Astrocyte (in vitro differentiated cells and primary cell): ENCODE measurements around the gene ANKRD49. TPM values are rescaled to one million over a fixed set of nuclear protein-coding genes. Genes with fewer than 3 reads are reported as not detected.

Source experiments
- DNase-seq: peaks from one replicate; pipeline ENCODE4 v3.0.0-alpha.2; 2010; ENCODE audit warnings: low read depth
- FAIRE-seq: peaks from 2 replicates; lab custom pipeline; 2011; peaks lifted over from hg19 to GRCh38; lab: Jason Lieb, UNC
- H2AFZ ChIP-seq: 2 replicates; pipeline ENCODE4 v1.6.0; 2012; ENCODE audit warnings: low read depth, low read length, inconsistent platforms
- H3K27ac ChIP-seq: 2 replicates; pipeline ENCODE4 v1.5.1; 2011; ENCODE audit warnings: low read depth, low read length, inconsistent platforms
- H3K27me3 ChIP-seq: 2 replicates; pipeline ENCODE4 v1.6.0; 2011; ENCODE audit warnings: low read length, inconsistent platforms; ENCODE audit not compliant: insufficient read depth
- H3K36me3 ChIP-seq: 2 replicates; pipeline ENCODE4 v1.5.1; 2011; ENCODE audit warnings: low read length, inconsistent platforms; ENCODE audit not compliant: insufficient read depth
- H3K4me1 ChIP-seq: 2 replicates; pipeline ENCODE4 v1.5.1; 2011; ENCODE audit warnings: low read length, inconsistent platforms; ENCODE audit not compliant: insufficient read depth
- H3K4me2 ChIP-seq: 2 replicates; pipeline ENCODE4 v1.6.0; 2012; ENCODE audit warnings: low read length, inconsistent platforms
- H3K4me3 ChIP-seq: 2 replicates; pipeline ENCODE4 v1.5.1; 2011; ENCODE audit warnings: low read depth, mild to moderate bottlenecking, low read length, inconsistent platforms; ENCODE audit not compliant: insufficient read depth
- H3K79me2 ChIP-seq: 2 replicates; pipeline ENCODE4 v1.6.0; 2012; ENCODE audit warnings: mild to moderate bottlenecking, low read length, inconsistent platforms; ENCODE audit not compliant: insufficient read depth
- H3K9ac ChIP-seq: 2 replicates; pipeline ENCODE4 v1.6.0; 2012; ENCODE audit warnings: mild to moderate bottlenecking, low read length, inconsistent platforms
- H3K9me3 ChIP-seq: 2 replicates; pipeline ENCODE4 v1.5.1; 2012; ENCODE audit warnings: low read depth, mild to moderate bottlenecking, low read length, inconsistent platforms; ENCODE audit not compliant: insufficient read depth
- H4K20me1 ChIP-seq: 2 replicates; pipeline ENCODE4 v1.6.0; 2012; ENCODE audit warnings: low read length, inconsistent platforms; ENCODE audit not compliant: insufficient read depth
- H3K27ac Mint-ChIP-seq: one replicate; pipeline ENCODE4 v1.8.0; 2021; ENCODE audit warnings: mild to moderate bottlenecking, mixed read lengths; ENCODE audit not compliant: unreplicated experiment
- H3K27me3 Mint-ChIP-seq: one replicate; pipeline ENCODE4 v1.8.0; 2021; ENCODE audit warnings: low read depth, mixed read lengths; ENCODE audit not compliant: unreplicated experiment
- H3K36me3 Mint-ChIP-seq: one replicate; pipeline ENCODE4 v1.8.0; 2021; ENCODE audit warnings: low read depth, mixed read lengths; ENCODE audit not compliant: unreplicated experiment
- H3K4me1 Mint-ChIP-seq: one replicate; pipeline ENCODE4 v1.8.0; 2021; ENCODE audit warnings: low read depth, mixed read lengths; ENCODE audit not compliant: unreplicated experiment
- H3K4me3 Mint-ChIP-seq: one replicate; pipeline ENCODE4 v1.8.0; 2021; ENCODE audit warnings: mild to moderate bottlenecking, moderate library complexity, mixed read lengths; ENCODE audit not compliant: unreplicated experiment
- H3K9me3 Mint-ChIP-seq: one replicate; pipeline ENCODE4 v1.8.0; 2021; ENCODE audit warnings: mild to moderate bottlenecking, mixed read lengths; ENCODE audit not compliant: unreplicated experiment
- EZH2 ChIP-seq: IDR thresholded peaks from 2 replicates; pipeline ENCODE4 v1.6.1; 2012; ENCODE audit warnings: mild to moderate bottlenecking, low read length, inconsistent platforms; ENCODE audit not compliant: insufficient read depth
- microRNA-seq: library from miRNA; unstranded; fragments of <30 nt; microRNA quantifications from one replicate; pipeline ENCODE4 v1.2.0, GENCODE V29; 2020
- total RNA-seq: library from RNA; stranded (reverse); gene quantifications from 2 replicates; pipeline ENCODE4 v1.2.1, GENCODE V29; 2021
- TF ChIP-seq, protein P1 (sequence below): IDR thresholded peaks from 2 replicates; pipeline ENCODE4 v1.5.1; 2011; ENCODE audit warnings: low read depth, mild to moderate bottlenecking, inconsistent platforms, low read length, moderate library complexity; ENCODE audit not compliant: insufficient read depth

The ANKRD49 gene
- total RNA-seq, 1 donor from 2014 or later, result 10.3 TPM

DNA sequence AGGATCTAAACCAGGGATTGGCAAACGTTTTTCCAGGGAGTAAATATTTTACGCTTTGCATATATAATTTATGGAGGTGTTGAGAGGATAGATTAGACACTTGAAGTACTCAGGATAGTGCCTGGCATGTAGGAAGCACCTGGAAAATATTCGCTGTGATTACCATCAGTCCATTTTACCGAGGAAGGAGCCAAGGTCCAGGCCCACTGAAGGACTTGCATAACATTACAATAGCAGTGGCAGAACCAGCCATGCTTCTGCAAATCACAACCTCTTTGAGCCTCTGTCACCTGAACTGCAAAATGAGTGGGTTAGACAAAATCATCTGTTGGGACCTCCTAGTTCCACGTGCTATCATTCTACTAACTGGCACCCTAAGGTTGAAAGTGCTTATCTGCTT, 55.4 kb downstream of the ANKRD49 start:
- H3K4me2 ChIP-seq, result no peak overlapping the region
- peaks cover 21% of the 10 kb centered on the region for H3K4me1 ChIP-seq
- H3K27me3 Mint-ChIP-seq, result no peaks in the 10 kb centered on the region
- H3K9me3 Mint-ChIP-seq, result peaks cover 2% of the 10 kb centered on the region
- H3K9ac ChIP-seq, result no peak overlapping the region
- DNase-seq (no peak), FAIRE-seq (no peak)
- peaks cover 3% of the 10 kb centered on the region for H3K36me3 Mint-ChIP-seq
- H3K36me3 ChIP-seq, result no peaks in the 10 kb centered on the region
- TF ChIP-seq, protein P1, sequence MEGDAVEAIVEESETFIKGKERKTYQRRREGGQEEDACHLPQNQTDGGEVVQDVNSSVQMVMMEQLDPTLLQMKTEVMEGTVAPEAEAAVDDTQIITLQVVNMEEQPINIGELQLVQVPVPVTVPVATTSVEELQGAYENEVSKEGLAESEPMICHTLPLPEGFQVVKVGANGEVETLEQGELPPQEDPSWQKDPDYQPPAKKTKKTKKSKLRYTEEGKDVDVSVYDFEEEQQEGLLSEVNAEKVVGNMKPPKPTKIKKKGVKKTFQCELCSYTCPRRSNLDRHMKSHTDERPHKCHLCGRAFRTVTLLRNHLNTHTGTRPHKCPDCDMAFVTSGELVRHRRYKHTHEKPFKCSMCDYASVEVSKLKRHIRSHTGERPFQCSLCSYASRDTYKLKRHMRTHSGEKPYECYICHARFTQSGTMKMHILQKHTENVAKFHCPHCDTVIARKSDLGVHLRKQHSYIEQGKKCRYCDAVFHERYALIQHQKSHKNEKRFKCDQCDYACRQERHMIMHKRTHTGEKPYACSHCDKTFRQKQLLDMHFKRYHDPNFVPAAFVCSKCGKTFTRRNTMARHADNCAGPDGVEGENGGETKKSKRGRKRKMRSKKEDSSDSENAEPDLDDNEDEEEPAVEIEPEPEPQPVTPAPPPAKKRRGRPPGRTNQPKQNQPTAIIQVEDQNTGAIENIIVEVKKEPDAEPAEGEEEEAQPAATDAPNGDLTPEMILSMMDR, result no peak
- TF ChIP-seq EZH2, result no peak
- H3K27ac Mint-ChIP-seq, result no peak overlapping the region
- peaks cover 7% of the 10 kb centered on the region for H3K4me1 Mint-ChIP-seq
- H3K79me2 ChIP-seq, result peaks cover 29% of the 10 kb centered on the region
- H3K27me3 ChIP-seq, result no peaks in the 10 kb centered on the region
- no peak overlapping the region for H2AFZ ChIP-seq
- peaks cover 44% of the 10 kb centered on the region for H4K20me1 ChIP-seq
- no peak overlapping the region for H3K4me3 ChIP-seq
- H3K4me3 Mint-ChIP-seq, result no peak overlapping the region
- H3K9me3 ChIP-seq, result no peaks in the 10 kb centered on the region
- no peak overlapping the region for H3K27ac ChIP-seq

Small RNA genes within 50 kb of the gene (microRNA-seq; reads per million reads assigned to microRNA genes)
- gene MIR548L, result 15.9 reads per million, percentile 43 among the genes with 10 or more reads in this experiment

Other genes with a start within 250 kb of the ANKRD49 start
- gene IZUMO1R, start 189.4 kb upstream of the ANKRD49 start, total RNA-seq, result not detected in 2 replicates
- gene GPR83, start 92.6 kb upstream of the ANKRD49 start, total RNA-seq, result 0.14 TPM in 1 of 2 replicates, not detected in the other
- gene MRE11, start 140 bp upstream of the ANKRD49 start, total RNA-seq, result 12.6 and 14.1 TPM in 2 replicates
- not detected in 2 replicates for gene C11orf97, start 18.5 kb downstream of the ANKRD49 start, total RNA-seq
- gene FUT4, start 49.9 kb downstream of the ANKRD49 start, total RNA-seq, result 3.5 and 3.7 TPM in 2 replicates
- gene PIWIL4, start 73.4 kb downstream of the ANKRD49 start, total RNA-seq, result 0.59 and 0.75 TPM in 2 replicates